HepG2 (cell line): Measurements from ENCODE around the gene CLDN19. TPM values are rescaled to one million over a fixed set of nuclear protein-coding genes. Genes with fewer than 3 reads are reported as not detected.

ENCODE experiments used
- ATAC-seq: fragments of 200-7000 bp; cut with Tn5 transposase; 3 replicates; pipeline ENCODE4 v1.9.1; 2020; ENCODE audit warnings: mild to moderate bottlenecking, moderate library complexity
- BruUV-seq: library from RNA; stranded (reverse); fragments of 400-500 nt; replicated peaks from 2 replicates; lab custom pipeline; 2021; lab: Mats Ljungman, UMichigan
- CTCF ChIA-PET: fragments of 300-600 bp; formaldehyde crosslinking; extraction: SDS; loops from one replicate; lab custom pipeline; 2021; ENCODE audit warnings: low total read pairs, inconsistent platforms, low intra/inter-chr PET ratio; lab: Yijun Ruan, JAX
- POLR2A ChIA-PET: fragments of 350-600 bp; sonication (Branson Sonifier 250); formaldehyde crosslinking; loops from one replicate; lab custom pipeline; 2020; ENCODE audit warnings: antibody characterized with exemption, inconsistent platforms; lab: Yijun Ruan, JAX
- DNase-seq: peaks from one replicate; pipeline ENCODE4 v3.0.0-alpha.2; 2015; ENCODE audit warnings: low spot score
- FAIRE-seq: peaks from 3 replicates; lab custom pipeline; 2011; peaks lifted over from hg19 to GRCh38; lab: Jason Lieb, UNC
- H2AFZ ChIP-seq: one replicate; pipeline ENCODE4 v1.6.1; 2011; ENCODE audit warnings: low read length, inconsistent platforms
- H3K27ac ChIP-seq: fragments of 300-600 bp; 3 replicates; pipeline ENCODE4 v1.8.0; 2011; ENCODE audit warnings: mixed run types, mild to moderate bottlenecking, mixed read lengths, low read length, inconsistent platforms; ENCODE audit not compliant: insufficient read depth; ENCODE audit errors: extremely low read length
- H3K27me3 ChIP-seq, 2 experiments: fragments of 200-600 bp in 1 of 2; 2 replicates in 1 of 2; 3 replicates in 1 of 2; pipeline versions ENCODE4 v1.6.0 to v1.8.0; 2011; ENCODE audit warnings: low read length in 2 of 2, mild to moderate bottlenecking in 2 of 2, moderate library complexity in 2 of 2, inconsistent platforms in 1 of 2; ENCODE audit not compliant: insufficient read depth in 2 of 2, control insufficient read depth in 1 of 2
- H3K36me3 ChIP-seq, 2 experiments: fragments of 200-600 bp in 1 of 2; replicated peaks in 1 of 2; 2 replicates in 1 of 2; 3 replicates in 1 of 2; pipeline versions ENCODE4 v1.5.1 to v1.8.0; 2011; ENCODE audit warnings: low read length in 2 of 2, inconsistent platforms in 1 of 2; ENCODE audit not compliant: insufficient read depth in 2 of 2, control insufficient read depth in 1 of 2
- H3K4me1 ChIP-seq: 2 replicates; pipeline ENCODE4 v1.5.1; 2012; ENCODE audit warnings: low read length, inconsistent platforms; ENCODE audit not compliant: insufficient read depth
- H3K4me2 ChIP-seq: 2 replicates; pipeline ENCODE4 v1.6.0; 2011; ENCODE audit warnings: low read depth, low read length, inconsistent platforms
- H3K4me3 ChIP-seq, 3 experiments: fragments of 200-600 bp in 1 of 3; sonication (generic), shearing (Covaris generic) in 1 of 3; replicated peaks in 1 of 3; 2 replicates each; pipeline ENCODE4 v1.5.1; 2011 to 2016; ENCODE audit warnings: low read length in 3 of 3, inconsistent platforms in 2 of 3, low read depth in 2 of 3, mild to moderate bottlenecking in 2 of 3, control low read depth in 1 of 3, mixed read lengths in 1 of 3; ENCODE audit not compliant: insufficient read depth in 1 of 3
- H3K79me2 ChIP-seq: one replicate; pipeline ENCODE4 v1.6.1; 2011; ENCODE audit warnings: low read length, inconsistent platforms; ENCODE audit not compliant: insufficient read depth
- H3K9ac ChIP-seq: 2 replicates; pipeline ENCODE4 v1.6.0; 2011; ENCODE audit warnings: mild to moderate bottlenecking, low read depth, low read length, inconsistent platforms; ENCODE audit not compliant: insufficient read depth
- H3K9me3 ChIP-seq: 2 replicates; pipeline ENCODE4 v1.5.1; 2012; ENCODE audit warnings: mild to moderate bottlenecking, low read length
- H4K20me1 ChIP-seq: 2 replicates; pipeline ENCODE4 v1.6.0; 2011; ENCODE audit warnings: inconsistent platforms, mild to moderate bottlenecking, low read length, moderate library complexity; ENCODE audit not compliant: insufficient read depth
- ATF5 ChIP-seq: sonication (generic); formaldehyde crosslinking; IDR thresholded peaks from 2 replicates; pipeline ENCODE4 v1.4.0; 2020; ENCODE audit warnings: mild to moderate bottlenecking, low read depth, missing genetic modification reagents
- ELK4 ChIP-seq: sonication (generic); formaldehyde crosslinking; IDR thresholded peaks from 2 replicates; pipeline ENCODE4 v1.9.0; 2021; ENCODE audit warnings: missing genetic modification reagents, borderline replicate concordance
- EP300 ChIP-seq, 3 experiments: sonication (generic) in 1 of 3; formaldehyde crosslinking in 1 of 3; IDR thresholded peaks; 2 replicates each; pipeline versions ENCODE4 v1.5.1 to v1.6.1; 2011 to 2020; ENCODE audit warnings: low read depth in 2 of 3, low read length in 2 of 3, borderline replicate concordance in 1 of 3, improper control_type of control experiment in 1 of 3, mild to moderate bottlenecking in 1 of 3, missing genetic modification reagents in 1 of 3, moderate library complexity in 1 of 3
- GATAD1 ChIP-seq: IDR thresholded peaks from 2 replicates; pipeline ENCODE4 v1.6.1; 2016; ENCODE audit warnings: missing genetic modification reagents, missing compliant biosample characterization
- GPN1 ChIP-seq: sonication (generic); formaldehyde crosslinking; IDR thresholded peaks from 2 replicates; pipeline ENCODE4 v1.5.1; 2020; ENCODE audit warnings: missing genetic modification reagents, borderline replicate concordance
- JARID2 ChIP-seq: sonication (generic); formaldehyde crosslinking; IDR thresholded peaks from 2 replicates; pipeline ENCODE4 v1.8.1; 2023; ENCODE audit warnings: missing genetic modification reagents, inconsistent platforms; ENCODE audit not compliant: insufficient replicate concordance
- MTF1 ChIP-seq: sonication (generic); formaldehyde crosslinking; IDR thresholded peaks from 2 replicates; pipeline ENCODE4 v1.5.0; 2020; ENCODE audit warnings: missing genetic modification reagents
- MTF2 ChIP-seq: sonication (generic); formaldehyde crosslinking; IDR thresholded peaks from 2 replicates; pipeline ENCODE4 v1.5.0; 2020; ENCODE audit warnings: missing genetic modification reagents, borderline replicate concordance
- SMARCC2 ChIP-seq: fragments of 450-650 bp; IDR thresholded peaks from 2 replicates; pipeline ENCODE4 v1.6.1; 2017; ENCODE audit warnings: antibody characterized with exemption, mild to moderate bottlenecking
- SSRP1 ChIP-seq: IDR thresholded peaks from 2 replicates; pipeline ENCODE4 v1.6.1; 2016; ENCODE audit warnings: control low read depth
- STAG1 ChIP-seq: sonication (generic); formaldehyde crosslinking; IDR thresholded peaks from 2 replicates; pipeline ENCODE4 v1.4.0; 2020; ENCODE audit warnings: missing genetic modification reagents
- XRCC5 ChIP-seq: fragments of 200-400 bp; formaldehyde crosslinking; optimal IDR thresholded peaks from 2 replicates; pipeline ENCODE3; 2017; ENCODE audit warnings: mild to moderate bottlenecking, low read length
- ZMAT5 ChIP-seq: sonication (generic); formaldehyde crosslinking; IDR thresholded peaks from 2 replicates; pipeline ENCODE4 v1.5.0; 2020; ENCODE audit warnings: mild to moderate bottlenecking, low read depth, missing genetic modification reagents, borderline replicate concordance
- ZNF552 ChIP-seq: sonication (generic); formaldehyde crosslinking; IDR thresholded peaks from 2 replicates; pipeline ENCODE4 v1.9.0; 2022; ENCODE audit warnings: missing genetic modification reagents, mild to moderate bottlenecking, borderline replicate concordance
- ZNF772 ChIP-seq: sonication (generic); formaldehyde crosslinking; IDR thresholded peaks from 2 replicates; pipeline ENCODE4 v1.5.0; 2020; ENCODE audit warnings: mild to moderate bottlenecking, missing genetic modification reagents
- ZNF841 ChIP-seq: sonication (generic); formaldehyde crosslinking; IDR thresholded peaks from 2 replicates; pipeline ENCODE4 v1.8.1; 2023; ENCODE audit warnings: missing genetic modification reagents, borderline replicate concordance
- ZSCAN31 ChIP-seq: sonication (generic); formaldehyde crosslinking; IDR thresholded peaks from 2 replicates; pipeline ENCODE4 v1.5.0; 2020; ENCODE audit warnings: low read depth, mild to moderate bottlenecking, missing genetic modification reagents
- WGBS: methylation state at CpG from one replicate; pipeline ENCODE4 v1.1.6; 2017; ENCODE audit warnings: low lambda C conversion rate; 5-methylcytosine and 5-hydroxymethylcytosine counted together
- in situ Hi-C: cut with HindIII; loops from 2 replicates; pipeline ENCODE4 v1.10.0; 2017; ENCODE audit warnings: low pct_unique_long_range_greater_than_20kb; ENCODE audit not compliant: extremely low pct_ligation_motif_present
- intact Hi-C: fragments of 100-400 bp; cut with micrococcal nuclease; formaldehyde crosslinking; loops from one replicate; pipeline ENCODE4 v1.10.0; 2022; ENCODE audit not compliant: unreplicated experiment
- polyA plus RNA-seq, 8 experiments: library from polyadenylated mRNA; depleted of rRNA in 3 of 8; stranded (reverse) in 7 of 8; unstranded in 1 of 8; fragments of >200 nt; fragmentation: Illumina TruSeq in 4 of 8; extraction: Trizol in 4 of 8; gene quantifications; 2 replicates each; pipeline versions ENCODE4 v1.2.1 to v1.2.3, GENCODE V29; 2011 to 2016; ENCODE audit warnings: low read depth in 4 of 8, missing spikeins in 1 of 8, mixed read lengths in 1 of 8; ENCODE audit not compliant: insufficient read depth in 1 of 8
- total RNA-seq, 5 experiments: library from RNA; depleted of rRNA; stranded (reverse); fragments of >200 nt; fragmentation: Illumina TruSeq; extraction: Trizol; gene quantifications; 2 replicates each; pipeline ENCODE4 v1.2.3, GENCODE V29; 2016; ENCODE audit warnings: low read depth in 1 of 5
- TF ChIP-seq, protein P1 (sequence below): sonication (generic); formaldehyde crosslinking; IDR thresholded peaks from 2 replicates; pipeline ENCODE4 v1.5.0; 2020; ENCODE audit warnings: mild to moderate bottlenecking, missing genetic modification reagents

The CLDN19 gene
- total and polyA plus RNA-seq, 2 of the 13 experiments (the other 11 are each of a cell fraction or from before 2014, with no cell fraction given) = 5.0 to 7.6 TPM

DNA sequence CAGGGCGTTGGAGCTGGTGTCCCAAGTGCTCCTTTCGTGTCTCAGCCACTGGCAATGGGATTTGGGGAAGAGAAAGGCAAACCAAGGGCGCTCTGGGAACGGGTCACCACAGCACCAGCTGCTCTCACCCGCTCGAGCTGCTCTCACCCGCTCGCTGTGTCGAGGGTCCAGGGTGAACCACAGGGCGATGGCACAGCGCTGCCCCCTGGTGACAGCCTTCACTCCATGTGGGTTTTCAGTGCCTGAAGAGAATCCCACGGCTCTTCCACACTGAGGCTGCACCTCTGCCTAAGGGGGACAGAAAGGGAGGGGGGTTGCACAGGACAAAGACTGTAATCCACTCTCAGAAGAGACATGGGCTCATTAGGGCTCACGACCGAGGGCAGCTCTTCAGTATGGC lies 7.1 kb upstream of the CLDN19 start:
- in situ Hi-C loops = loop anchor here (5.0 to 25.0 kb wide), 3 partner anchors 175 to 602 kb away; partner anchors contain the start of gene FOXJ3
- ChIA-PET POLR2A (interaction anchor here (0.6 kb wide), 2 partner anchors 32 to 126 kb away, joined by 3 to 5 read pairs; no protein-coding TSS in a partner anchor), CTCF (interaction anchor here (0.8 to 2.1 kb wide), 4 partner anchors 11 to 236 kb away, joined by 3 to 17 read pairs (median 4); no protein-coding TSS in a partner anchor)
- Histone ChIP-seq H3K36me3 (peaks cover 20 to 47% of the 10 kb centered on the region in 2 experiments), H3K9me3 (no peaks in the 10 kb centered on the region), H3K27me3 (no peaks in the 10 kb centered on the region), H3K4me2 (no peak overlapping the region), H3K4me3 (no peak overlapping the region), H3K4me1 (peaks cover 16% of the 10 kb centered on the region), H4K20me1 (no peaks in the 10 kb centered on the region), H2AFZ (no peak overlapping the region), H3K27ac (no peak overlapping the region), H3K9ac (no peak overlapping the region), H3K79me2 (no peaks in the 10 kb centered on the region)
- 73% methylated on average over 14 of the region's 14 CpGs for WGBS
- ATAC-seq (peak; percentile 65), FAIRE-seq (no peak), DNase-seq (no peak)
- intact Hi-C loops = loop anchor here (5.0 to 10.0 kb wide), 2 partner anchors 235 to 412 kb away; partner anchors contain the start of gene FOXJ3
- no TSS peak for BruUV-seq
- TF ChIP-seq SMARCC2 = no peak
- TF ChIP-seq GPN1 (CRISPR knock-in tag) = no peak
- no peak for TF ChIP-seq ZNF841 (CRISPR knock-in tag)
- TF ChIP-seq STAG1 (CRISPR knock-in tag) = peak; percentile 83
- TF ChIP-seq ELK4 = no peak
- TF ChIP-seq MTF2 = no peak
- TF ChIP-seq MTF1 (CRISPR knock-in tag) = no peak
- no peak for TF ChIP-seq ZMAT5 (CRISPR knock-in tag)
- TF ChIP-seq JARID2 (CRISPR knock-in tag) = no peak
- no peak for TF ChIP-seq ZNF772 (CRISPR knock-in tag)
- TF ChIP-seq GATAD1 (CRISPR knock-in tag) = no peak
- 0 out of 2 replicates have a peak, but pooled peaks have one; percentile 23 for TF ChIP-seq ZSCAN31 (CRISPR knock-in tag)
- TF ChIP-seq, protein P1, sequence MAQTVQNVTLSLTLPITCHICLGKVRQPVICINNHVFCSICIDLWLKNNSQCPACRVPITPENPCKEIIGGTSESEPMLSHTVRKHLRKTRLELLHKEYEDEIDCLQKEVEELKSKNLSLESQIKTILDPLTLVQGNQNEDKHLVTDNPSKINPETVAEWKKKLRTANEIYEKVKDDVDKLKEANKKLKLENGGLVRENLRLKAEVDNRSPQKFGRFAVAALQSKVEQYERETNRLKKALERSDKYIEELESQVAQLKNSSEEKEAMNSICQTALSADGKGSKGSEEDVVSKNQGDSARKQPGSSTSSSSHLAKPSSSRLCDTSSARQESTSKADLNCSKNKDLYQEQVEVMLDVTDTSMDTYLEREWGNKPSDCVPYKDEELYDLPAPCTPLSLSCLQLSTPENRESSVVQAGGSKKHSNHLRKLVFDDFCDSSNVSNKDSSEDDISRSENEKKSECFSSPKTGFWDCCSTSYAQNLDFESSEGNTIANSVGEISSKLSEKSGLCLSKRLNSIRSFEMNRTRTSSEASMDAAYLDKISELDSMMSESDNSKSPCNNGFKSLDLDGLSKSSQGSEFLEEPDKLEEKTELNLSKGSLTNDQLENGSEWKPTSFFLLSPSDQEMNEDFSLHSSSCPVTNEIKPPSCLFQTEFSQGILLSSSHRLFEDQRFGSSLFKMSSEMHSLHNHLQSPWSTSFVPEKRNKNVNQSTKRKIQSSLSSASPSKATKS (CRISPR knock-in tag) = no peak
- TF ChIP-seq SSRP1 (CRISPR knock-in tag) = no peak
- no peak for TF ChIP-seq ZNF552
- no peak for TF ChIP-seq ATF5 (CRISPR knock-in tag)
- TF ChIP-seq EP300 (IDR thresholded peaks at IDR 0.05; ENCODE audit: low read depth in 2 of 2, low read length in 2 of 2) = no peak
- TF ChIP-seq EP300 (CRISPR knock-in tag; IDR thresholded peaks at IDR 0.05; ENCODE audit: borderline replicate concordance) = no peak
- TF ChIP-seq XRCC5 = peak; percentile 37
